GM18868 (cell line): ENCODE measurements around the gene RBM17.
"Not testable (repeated sequence)": the region's sequence is repeated elsewhere in the genome, so short reads cannot be mapped to it uniquely, and the experiment has no call there.

ENCODE experiments used
- ATAC-seq: cut with Tn5 transposase; IDR thresholded peaks from one replicate; pipeline ENCODE4 v1.9.1; 2021; ENCODE audit warnings: mild to moderate bottlenecking, moderate library complexity; ENCODE audit not compliant: unreplicated experiment

Gene RBM17

GRCh38 chr10:6088721-6089333 lies at the start of gene RBM17:
TSS of gene RBM17 (plus strand) at chr10:6089034. CDS start at chr10:6097066, 8,032 bp downstream.
- ATAC-seq: peak; percentile 78

GRCh38 chr10:6039711-6040110 lies 49.1 kb upstream of the RBM17 start:
- no peak for ATAC-seq

- no peak for ATAC-seq
Measured at GRCh38 chr10:6040205-6040604, 48.6 kb upstream of the RBM17 start.

- not testable (repeated sequence) for ATAC-seq
Measured at GRCh38 chr10:6043377-6043776, 45.5 kb upstream of the RBM17 start.

- ATAC-seq: no peak
Measured at GRCh38 chr10:6044060-6044459, 44.8 kb upstream of the RBM17 start.

- peak; percentile 38 for ATAC-seq
Measured at GRCh38 chr10:6044751-6045313, 44.0 kb upstream of the RBM17 start.

- ATAC-seq: peak; percentile 36
Measured at GRCh38 chr10:6045314-6045848, 43.5 kb upstream of the RBM17 start.

GRCh38 chr10:6045878-6046772 lies 42.7 kb upstream of the RBM17 start:
- ATAC-seq: no peak

GRCh38 chr10:6046773-6047611 lies 41.8 kb upstream of the RBM17 start:
- ATAC-seq: no peak

GRCh38 chr10:6047847-6048246 lies 41.0 kb upstream of the RBM17 start:
- ATAC-seq: no peak

GRCh38 chr10:6048281-6049030 lies 40.4 kb upstream of the RBM17 start:
- no peak for ATAC-seq

GRCh38 chr10:6049031-6049400 lies 39.8 kb upstream of the RBM17 start:
- no peak for ATAC-seq

- ATAC-seq: peak; percentile 69
Measured at GRCh38 chr10:6050801-6051445, 37.9 kb upstream of the RBM17 start.

GRCh38 chr10:6052247-6053221 lies 36.3 kb upstream of the RBM17 start:
- ATAC-seq: peak; percentile 21

- ATAC-seq: no peak
Measured at GRCh38 chr10:6053303-6053702, 35.5 kb upstream of the RBM17 start.

GRCh38 chr10:6053816-6054631 lies 34.8 kb upstream of the RBM17 start:
- ATAC-seq: no peak

GRCh38 chr10:6054884-6055283 lies 34.0 kb upstream of the RBM17 start:
- no peak for ATAC-seq

- no peak for ATAC-seq
Measured at GRCh38 chr10:6055929-6056328, 32.9 kb upstream of the RBM17 start.
